HEK293T (cell line): ENCODE results near the gene FAM237B.

ENCODE experiments used
- ARNT ChIP-seq: fragments of 450-650 bp; IDR thresholded peaks from 2 replicates; pipeline ENCODE4 v1.6.1; 2017; ENCODE audit warnings: mild to moderate bottlenecking
- BHLHE40 ChIP-seq: fragments of 450-650 bp; IDR thresholded peaks from 2 replicates; pipeline ENCODE4 v1.6.1; 2016; ENCODE audit warnings: mild to moderate bottlenecking, moderate library complexity, borderline replicate concordance
- ELF4 ChIP-seq: fragments of 450-650 bp; IDR thresholded peaks from 2 replicates; pipeline ENCODE4 v1.6.1; 2017; ENCODE audit warnings: antibody characterized with exemption
- FOXA1 ChIP-seq: fragments of 450-650 bp; IDR thresholded peaks from 2 replicates; pipeline ENCODE4 v1.6.1; 2016; ENCODE audit warnings: mild to moderate bottlenecking
- FOXM1 ChIP-seq: fragments of 450-650 bp; IDR thresholded peaks from 2 replicates; pipeline ENCODE4 v1.6.1; 2017; ENCODE audit warnings: mild to moderate bottlenecking, borderline replicate concordance
- LEF1 ChIP-seq: fragments of 450-650 bp; IDR thresholded peaks from 2 replicates; pipeline ENCODE4 v1.6.1; 2017; ENCODE audit warnings: mild to moderate bottlenecking, borderline replicate concordance
- NFRKB ChIP-seq: fragments of 450-650 bp; IDR thresholded peaks from 2 replicates; pipeline ENCODE4 v1.6.1; 2016; ENCODE audit warnings: mild to moderate bottlenecking, moderate library complexity
- PKNOX1 ChIP-seq: fragments of 450-650 bp; IDR thresholded peaks from 2 replicates; pipeline ENCODE4 v1.6.1; 2016
- SP1 ChIP-seq: fragments of 450-650 bp; IDR thresholded peaks from 2 replicates; pipeline ENCODE4 v1.6.1; 2017
- SUZ12 ChIP-seq: fragments of 450-650 bp; IDR thresholded peaks from 2 replicates; pipeline ENCODE4 v1.6.1; 2016; ENCODE audit warnings: mild to moderate bottlenecking
- TARDBP ChIP-seq: fragments of 450-650 bp; IDR thresholded peaks from 2 replicates; pipeline ENCODE4 v1.6.1; 2016

GRCh38 chr7:90303241-90303640, 17.9 kb downstream of the FAM237B start:
- TF ChIP-seq FOXM1 (no peak), BHLHE40 (no peak), NFRKB (no peak), SP1 (no peak), TARDBP (no peak), SUZ12 (no peak), ARNT (no peak), ELF4 (no peak), PKNOX1 (no peak), FOXA1 (no peak), LEF1 (no peak)
